AG04450 (cell line): Measurements from ENCODE around the gene PCDHGA8. TPM values are rescaled to one million over a fixed set of nuclear protein-coding genes. Genes with fewer than 3 reads are reported as not detected.
A peak's percentile ranks its signal among the peaks of the same experiment; 100 is the strongest.

ENCODE experiments used
- CTCF ChIA-PET: fragments of 300-600, 350-600 bp; formaldehyde crosslinking; extraction: SDS; loops from one replicate; lab custom pipeline; 2022; ENCODE audit warnings: antibody characterized with exemption, inconsistent platforms; lab: Charles Lee
- POLR2A ChIA-PET: fragments of 350-600 bp; formaldehyde crosslinking; extraction: SDS; loops from one replicate; lab custom pipeline; 2021; ENCODE audit warnings: antibody characterized with exemption, inconsistent platforms; lab: Yijun Ruan, JAX
- DNase-seq: peaks from one replicate; pipeline ENCODE4 v3.0.0-alpha.2; 2011; ENCODE audit warnings: low read depth, low spot score
- H3K27ac ChIP-seq: one replicate; pipeline ENCODE4 v1.5.1; 2012; ENCODE audit warnings: low read depth, low read length, control low read depth
- H3K27me3 ChIP-seq: one replicate; pipeline ENCODE4 v1.6.0; 2012; ENCODE audit warnings: low read length; ENCODE audit not compliant: control insufficient read depth, insufficient read depth
- H3K4me3 ChIP-seq: 2 replicates; pipeline ENCODE4 v1.5.1; 2011; ENCODE audit warnings: mild to moderate bottlenecking, low read depth, low read length, control low read depth
- H3K9me3 ChIP-seq: 2 replicates; pipeline ENCODE4 v1.5.1; 2012; ENCODE audit warnings: low read length; ENCODE audit not compliant: control insufficient read depth, insufficient read depth
- polyA minus RNA-seq: library from RNA; depleted of rRNA, polyadenylated mRNA; stranded (reverse); fragments of >200 nt; gene quantifications from 2 replicates; pipeline ENCODE4 v1.2.3, GENCODE V29; 2011; rRNA and poly(A)+ RNA removed
- polyA plus RNA-seq: library from polyadenylated mRNA; depleted of rRNA; stranded (reverse); fragments of >200 nt; gene quantifications from 2 replicates; pipeline ENCODE4 v1.2.3, GENCODE V29; 2011; rRNA removed
- TF ChIP-seq, protein P1 (sequence below): IDR thresholded peaks from 2 replicates; pipeline ENCODE4 v1.5.1; 2011; ENCODE audit warnings: low read depth, low read length, control low read depth, inconsistent platforms

The PCDHGA8 gene
- polyA plus RNA-seq = 0.93 and 1.1 TPM in 2 replicates
- polyA minus RNA-seq = 6.9 and 7.9 TPM in 2 replicates

DNA sequence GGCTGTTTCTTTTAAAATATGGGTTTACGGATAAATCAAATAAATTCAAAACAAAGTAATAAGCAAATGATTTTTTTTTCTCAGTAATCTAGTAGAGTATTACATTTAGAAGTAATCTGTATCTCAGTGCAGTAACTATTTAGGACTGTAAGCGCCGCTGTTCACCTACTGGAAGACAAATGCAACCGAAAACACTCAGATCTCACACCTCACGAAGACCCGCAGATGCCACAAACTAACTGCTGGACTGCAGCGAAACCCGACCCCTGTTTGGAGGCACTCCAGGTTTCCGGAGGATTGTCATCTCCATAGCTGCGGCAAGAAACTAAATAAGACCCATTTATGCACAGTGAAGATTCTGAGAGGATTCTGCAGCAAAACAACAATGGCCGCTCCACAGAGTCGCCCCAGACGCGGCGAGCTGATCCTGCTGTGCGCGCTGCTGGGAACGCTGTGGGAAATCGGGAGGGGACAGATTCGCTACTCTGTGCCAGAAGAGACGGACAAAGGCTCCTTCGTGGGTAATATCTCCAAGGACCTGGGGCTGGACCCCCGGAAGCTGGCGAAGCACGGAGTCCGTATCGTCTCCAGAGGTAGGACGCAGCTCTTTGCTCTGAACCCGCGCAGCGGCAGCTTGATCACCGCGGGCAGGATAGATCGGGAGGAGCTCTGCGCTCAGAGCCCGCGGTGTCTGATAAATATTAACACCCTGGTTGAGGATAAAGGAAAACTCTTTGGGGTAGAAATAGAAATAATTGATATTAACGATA lies at the start of gene PCDHGA8:
TSS of gene PCDHGA8 (plus strand) at position 205 of the 770 bp plus-strand sequence. CDS start at position 386, 181 bp downstream.
- no peaks in the 10 kb centered on the region for H3K27me3 ChIP-seq
- no peak within 1 kb of the TSS for H3K27ac ChIP-seq
- H3K9me3 ChIP-seq = peaks cover 57% of the 10 kb centered on the region
- TF ChIP-seq, protein P1, sequence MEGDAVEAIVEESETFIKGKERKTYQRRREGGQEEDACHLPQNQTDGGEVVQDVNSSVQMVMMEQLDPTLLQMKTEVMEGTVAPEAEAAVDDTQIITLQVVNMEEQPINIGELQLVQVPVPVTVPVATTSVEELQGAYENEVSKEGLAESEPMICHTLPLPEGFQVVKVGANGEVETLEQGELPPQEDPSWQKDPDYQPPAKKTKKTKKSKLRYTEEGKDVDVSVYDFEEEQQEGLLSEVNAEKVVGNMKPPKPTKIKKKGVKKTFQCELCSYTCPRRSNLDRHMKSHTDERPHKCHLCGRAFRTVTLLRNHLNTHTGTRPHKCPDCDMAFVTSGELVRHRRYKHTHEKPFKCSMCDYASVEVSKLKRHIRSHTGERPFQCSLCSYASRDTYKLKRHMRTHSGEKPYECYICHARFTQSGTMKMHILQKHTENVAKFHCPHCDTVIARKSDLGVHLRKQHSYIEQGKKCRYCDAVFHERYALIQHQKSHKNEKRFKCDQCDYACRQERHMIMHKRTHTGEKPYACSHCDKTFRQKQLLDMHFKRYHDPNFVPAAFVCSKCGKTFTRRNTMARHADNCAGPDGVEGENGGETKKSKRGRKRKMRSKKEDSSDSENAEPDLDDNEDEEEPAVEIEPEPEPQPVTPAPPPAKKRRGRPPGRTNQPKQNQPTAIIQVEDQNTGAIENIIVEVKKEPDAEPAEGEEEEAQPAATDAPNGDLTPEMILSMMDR = peak; percentile 23; the same call in 1 of the 2 replicates
- H3K4me3 ChIP-seq = 0 out of 2 replicates have a peak within 1 kb of the TSS, but pooled peaks have one; percentile 17
- ChIA-PET POLR2A (no interaction called here), CTCF (interaction anchor here (0.7 to 3.9 kb wide), 4 partner anchors 10 to 172 kb away, joined by 3 to 31 read pairs (median 14); partner anchors contain the start of gene PCDHGA7)
- no peak for DNase-seq

DNA sequence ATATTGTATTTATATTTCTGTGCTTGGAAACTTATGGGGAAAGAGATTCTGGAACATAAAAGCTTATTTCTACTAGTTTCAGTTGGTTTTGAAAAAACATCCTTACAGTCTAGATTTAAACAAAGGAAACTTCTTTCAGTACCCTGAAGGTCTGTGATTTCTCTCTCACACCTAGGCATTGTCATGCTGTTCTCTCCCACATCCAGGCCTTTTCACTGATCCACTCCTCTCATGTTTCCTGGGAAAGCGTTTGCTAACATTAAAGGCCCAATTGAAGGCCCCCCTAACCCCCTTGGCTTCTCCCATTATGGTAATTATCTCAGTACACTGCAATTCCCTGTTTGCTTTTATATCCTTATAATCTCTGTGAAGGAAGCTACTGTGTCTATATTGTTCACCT lies 49.7 kb upstream of the PCDHGA8 start:
- Histone ChIP-seq H3K27ac (no peak overlapping the region), H3K9me3 (peaks cover 55% of the 10 kb centered on the region), H3K4me3 (no peak overlapping the region), H3K27me3 (peaks cover 6% of the 10 kb centered on the region)
- DNase-seq = no peak
- ChIA-PET POLR2A (no interaction called here), CTCF (interaction anchor here (0.7 to 4.5 kb wide), 7 partner anchors 11 to 224 kb away, joined by 3 to 18 read pairs (median 5); partner anchors contain the start of gene PCDHGA1)
- TF ChIP-seq, protein P1 = no peak

DNA sequence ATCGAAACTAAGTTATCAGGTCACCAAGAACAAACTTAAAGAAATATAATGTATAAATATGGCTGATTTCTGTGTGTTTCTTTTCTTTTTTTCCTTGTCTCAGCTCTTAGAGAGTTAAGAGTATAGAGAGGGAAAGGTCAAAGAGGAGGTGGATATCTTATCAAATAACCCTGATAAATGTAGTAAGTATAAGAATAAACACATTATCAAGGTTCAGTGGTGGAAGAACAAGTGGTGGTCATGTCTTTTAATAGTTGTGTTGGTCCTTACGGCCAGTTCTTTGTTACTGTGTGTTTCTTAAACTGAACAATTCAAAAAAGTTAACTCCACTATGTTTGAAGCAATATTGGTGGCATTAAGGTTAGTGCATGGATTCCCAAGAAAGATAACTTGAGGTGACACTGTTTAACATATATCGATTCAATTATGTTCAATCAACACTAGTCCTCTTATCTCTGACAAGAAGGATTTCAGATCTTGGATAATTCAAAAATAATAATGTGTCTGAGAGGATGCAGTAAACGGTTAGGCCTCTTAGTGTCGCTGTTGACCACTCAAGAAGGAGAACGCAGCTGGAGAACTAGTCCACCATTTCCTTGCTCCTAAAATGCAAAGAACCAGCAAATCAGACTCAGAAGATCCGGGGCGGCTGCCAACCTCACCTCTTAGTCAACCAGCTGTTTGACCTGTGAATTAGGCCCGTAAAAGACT lies 49.0 kb upstream of the PCDHGA8 start, which contains the start of gene PCDHGA3:
TSS of gene PCDHGA3 (plus strand) at position 588 of the 711 bp plus-strand sequence. CDS start 205 bp downstream, outside the sequence.
- CTCF ChIA-PET = interaction anchor here (0.7 to 4.5 kb wide), 8 partner anchors 10 to 224 kb away, joined by 3 to 18 read pairs (median 4); partner anchors contain the start of gene PCDHGA1
- Histone ChIP-seq H3K27me3 (peaks cover 6% of the 10 kb centered on the region), H3K9me3 (peaks cover 55% of the 10 kb centered on the region), H3K4me3 (peak within 1 kb of the TSS; percentile 3), H3K27ac (no peak within 1 kb of the TSS)
- POLR2A ChIA-PET = no interaction called here
- TF ChIP-seq, protein P1 = no peak; the same call in 1 of the 2 replicates
- no peak for DNase-seq

DNA sequence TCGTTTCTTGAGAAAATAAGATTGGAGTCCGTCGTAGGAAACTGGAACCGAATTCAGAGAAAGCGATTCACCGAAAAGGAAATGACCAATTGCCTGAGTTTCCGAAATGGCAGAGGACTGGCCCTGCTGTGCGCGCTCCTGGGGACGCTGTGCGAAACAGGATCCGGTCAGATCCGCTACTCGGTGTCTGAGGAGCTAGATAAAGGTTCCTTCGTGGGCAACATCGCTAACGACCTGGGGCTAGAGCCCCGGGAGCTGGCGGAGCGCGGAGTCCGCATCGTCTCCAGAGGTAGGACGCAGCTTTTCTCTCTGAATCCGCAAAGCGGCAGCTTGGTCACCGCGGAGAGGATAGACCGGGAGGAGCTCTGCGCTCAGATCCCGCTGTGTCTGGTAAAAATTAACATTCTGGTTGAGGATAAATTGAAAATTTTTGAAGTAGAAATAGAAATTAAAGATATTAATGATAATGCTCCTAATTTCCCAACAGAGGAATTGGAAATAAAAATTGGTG lies 48.4 kb upstream of the PCDHGA8 start:
- Histone ChIP-seq H3K4me3 (peak overlapping the region; percentile 3), H3K27me3 (peaks cover 6% of the 10 kb centered on the region), H3K27ac (no peak overlapping the region), H3K9me3 (peaks cover 49% of the 10 kb centered on the region)
- DNase-seq = no peak
- TF ChIP-seq, protein P1 = no peak
- ChIA-PET CTCF (interaction anchor here (0.6 to 4.5 kb wide), 8 partner anchors 14 to 223 kb away, joined by 3 to 18 read pairs (median 4); partner anchors contain the start of gene PCDHGA1), POLR2A (no interaction called here)
